Measurements from ENCODE around the gene PPFIBP2. TPM values are rescaled to one million over a fixed set of nuclear protein-coding genes. Genes with fewer than 3 reads are reported as not detected.

PPFIBP2 gene
- total RNA-seq, 4 donors from 2014 or later = 68.2 to 139 (median 76.2) TPM

DNA sequence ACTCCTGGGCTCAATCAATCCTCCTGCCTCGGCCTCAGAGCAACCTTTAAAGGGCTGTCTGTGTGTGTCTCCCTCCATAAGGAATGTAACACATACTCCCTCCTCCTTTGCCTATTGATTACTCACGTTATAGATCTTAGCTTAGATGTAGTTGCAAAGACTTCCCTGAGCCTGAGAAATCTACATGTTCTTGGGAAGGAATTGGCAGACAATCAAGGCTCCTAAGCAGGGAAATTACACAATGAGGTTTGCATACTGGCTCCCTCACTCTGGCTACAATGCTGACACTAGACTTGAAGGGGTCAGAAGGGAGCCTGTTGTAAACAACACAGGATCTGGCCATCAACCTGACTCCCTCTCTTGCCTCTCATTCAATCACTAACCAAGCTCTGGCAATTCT, 33.7 kb upstream of the PPFIBP2 start:
- Histone ChIP-seq H3K27ac (no peak overlapping the region), H3K4me1 (peaks cover 6% of the 10 kb centered on the region), H3K4me3 (no peak overlapping the region), H3K36me3 (no peaks in the 10 kb centered on the region), H3K9me3 (no peaks in the 10 kb centered on the region), H3K27me3 (no peaks in the 10 kb centered on the region)
- no peak for DNase-seq (ENCODE audit: low spot score in 2 of 2)
- 62% methylated on average over 2 of the region's 2 CpGs for WGBS
- TF ChIP-seq POLR2AphosphoS5 (IDR thresholded peaks at IDR 0.05) (no peak), POLR2A (IDR thresholded peaks at IDR 0.05) (no peak), EP300 (IDR thresholded peaks at IDR 0.05) (no peak)
- TF ChIP-seq, protein P1, sequence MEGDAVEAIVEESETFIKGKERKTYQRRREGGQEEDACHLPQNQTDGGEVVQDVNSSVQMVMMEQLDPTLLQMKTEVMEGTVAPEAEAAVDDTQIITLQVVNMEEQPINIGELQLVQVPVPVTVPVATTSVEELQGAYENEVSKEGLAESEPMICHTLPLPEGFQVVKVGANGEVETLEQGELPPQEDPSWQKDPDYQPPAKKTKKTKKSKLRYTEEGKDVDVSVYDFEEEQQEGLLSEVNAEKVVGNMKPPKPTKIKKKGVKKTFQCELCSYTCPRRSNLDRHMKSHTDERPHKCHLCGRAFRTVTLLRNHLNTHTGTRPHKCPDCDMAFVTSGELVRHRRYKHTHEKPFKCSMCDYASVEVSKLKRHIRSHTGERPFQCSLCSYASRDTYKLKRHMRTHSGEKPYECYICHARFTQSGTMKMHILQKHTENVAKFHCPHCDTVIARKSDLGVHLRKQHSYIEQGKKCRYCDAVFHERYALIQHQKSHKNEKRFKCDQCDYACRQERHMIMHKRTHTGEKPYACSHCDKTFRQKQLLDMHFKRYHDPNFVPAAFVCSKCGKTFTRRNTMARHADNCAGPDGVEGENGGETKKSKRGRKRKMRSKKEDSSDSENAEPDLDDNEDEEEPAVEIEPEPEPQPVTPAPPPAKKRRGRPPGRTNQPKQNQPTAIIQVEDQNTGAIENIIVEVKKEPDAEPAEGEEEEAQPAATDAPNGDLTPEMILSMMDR (IDR thresholded peaks at IDR 0.05) = no peak

DNA sequence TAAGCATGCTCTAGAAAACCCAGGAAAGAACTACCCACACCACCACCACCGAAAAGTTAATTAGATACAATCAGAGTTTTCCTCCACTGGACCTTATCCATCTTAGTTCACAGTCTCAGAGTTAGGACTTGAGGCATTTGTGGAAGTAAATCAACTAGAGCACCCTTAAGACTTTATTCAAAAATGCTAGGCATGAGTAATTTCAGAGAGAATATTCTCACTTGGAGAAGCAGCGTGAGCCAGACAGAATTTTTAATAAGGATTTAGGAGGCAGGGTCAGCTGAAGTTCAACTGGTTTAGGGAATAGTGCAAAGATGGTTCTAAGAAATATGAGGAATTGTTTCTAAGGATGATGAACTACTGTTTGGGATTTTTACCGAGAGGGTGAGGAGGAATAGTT, 29.7 kb upstream of the PPFIBP2 start:
- WGBS = 71% methylated on average over 3 of the region's 3 CpGs
- H3K27me3 ChIP-seq = no peaks in the 10 kb centered on the region

DNA sequence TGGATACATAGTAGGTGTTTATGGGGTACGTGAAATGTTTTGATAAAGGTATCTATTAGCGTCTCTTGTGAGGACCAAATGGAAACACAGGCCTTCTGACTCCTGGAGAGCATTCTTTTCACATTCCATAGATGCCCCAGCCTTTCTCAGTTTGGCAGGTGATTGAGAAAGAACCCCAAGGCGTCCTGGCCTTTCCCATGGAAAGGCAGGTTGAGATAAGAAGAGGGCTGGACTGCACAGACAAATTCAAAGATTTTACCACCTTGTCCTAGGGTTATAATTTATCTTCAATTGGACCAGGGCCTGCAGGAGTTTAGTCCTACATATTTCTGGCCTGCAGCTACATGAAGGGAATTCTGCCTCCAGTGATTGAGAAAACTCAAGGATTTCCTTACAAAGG, 29.2 kb upstream of the PPFIBP2 start:
- WGBS = 77% methylated on average over 3 of the region's 3 CpGs
- H3K4me3 ChIP-seq = no peak overlapping the region

More for the DNA sequence above, 29.7 kb upstream of the PPFIBP2 start:
- no peak for DNase-seq (ENCODE audit: low spot score in 2 of 2)
- Histone ChIP-seq H3K9me3 (no peaks in the 10 kb centered on the region), H3K36me3 (no peaks in the 10 kb centered on the region), H3K27ac (no peak overlapping the region), H3K4me1 (peaks cover 6% of the 10 kb centered on the region), H3K4me3 (no peak overlapping the region)
- TF ChIP-seq EP300 (IDR thresholded peaks at IDR 0.05) (no peak), POLR2AphosphoS5 (IDR thresholded peaks at IDR 0.05) (no peak), POLR2A (IDR thresholded peaks at IDR 0.05) (no peak)
- TF ChIP-seq, protein P1 (IDR thresholded peaks at IDR 0.05) = no peak

DNA sequence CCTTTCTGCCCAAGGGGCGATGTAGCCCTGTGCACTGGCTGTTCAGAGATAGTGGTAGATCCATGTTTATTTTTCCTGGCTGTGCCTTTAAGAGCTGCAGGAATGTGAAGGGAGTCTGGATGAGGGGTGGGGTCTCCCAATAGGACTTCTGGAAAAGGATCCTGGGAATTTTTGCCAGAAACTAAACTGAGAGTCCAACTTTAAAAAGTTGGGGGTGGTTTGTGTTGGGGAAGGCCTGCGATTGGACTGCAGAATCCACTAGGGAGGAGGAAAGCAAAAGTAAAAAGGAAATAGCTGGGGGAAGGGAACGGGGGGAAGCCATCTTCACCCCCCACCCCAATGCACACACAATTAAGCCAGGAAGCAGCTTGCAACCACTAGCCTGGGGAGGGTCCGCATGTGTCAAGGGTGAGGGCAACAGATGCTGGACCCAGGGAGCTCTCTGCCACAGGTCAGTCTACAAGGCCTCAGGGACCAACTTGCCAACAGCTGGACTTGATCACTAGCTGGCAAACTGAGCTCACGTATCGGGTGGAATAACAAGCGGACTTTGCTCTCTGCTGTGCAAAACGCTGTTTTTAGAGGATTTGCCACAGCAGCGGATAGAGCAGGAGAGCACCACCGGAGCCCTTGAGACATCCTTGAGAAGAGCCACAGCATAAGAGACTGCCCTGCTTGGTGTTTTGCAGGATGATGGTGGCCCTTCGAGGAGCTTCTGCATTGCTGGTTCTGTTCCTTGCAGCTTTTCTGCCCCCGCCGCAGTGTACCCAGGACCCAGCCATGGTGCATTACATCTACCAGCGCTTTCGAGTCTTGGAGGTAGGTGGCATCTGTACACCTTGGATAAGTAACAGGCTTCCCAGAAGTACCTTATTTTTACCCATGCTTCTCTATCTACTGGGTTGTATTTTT, 28.4 kb upstream of the PPFIBP2 start, which contains the start of gene OLFML1:
Gene OLFML1 (plus strand): TSS at position 321 of the 912 bp plus-strand sequence. CDS start 370 bp downstream, at position 691.
- no peak for DNase-seq (ENCODE audit: low spot score in 2 of 2)
- peak within 1 kb of the TSS; percentile 39 for H3K4me3 ChIP-seq
- no peaks in the 10 kb centered on the region for H3K36me3 ChIP-seq
- H3K4me1 ChIP-seq = peaks cover 5% of the 10 kb centered on the region
- H3K9me3 ChIP-seq = no peaks in the 10 kb centered on the region
- 79% methylated on average over 15 of the region's 15 CpGs for WGBS
- H3K27me3 ChIP-seq = no peaks in the 10 kb centered on the region
- TF ChIP-seq POLR2A (IDR thresholded peaks at IDR 0.05) (no peak), EP300 (IDR thresholded peaks at IDR 0.05) (no peak), POLR2AphosphoS5 (IDR thresholded peaks at IDR 0.05) (no peak)
- TF ChIP-seq, protein P1 (IDR thresholded peaks at IDR 0.05) = no peak
- peak within 1 kb of the TSS; percentile 41 for H3K27ac ChIP-seq

More for the DNA sequence above, 29.2 kb upstream of the PPFIBP2 start:
- peak overlapping the region; percentile 41 for H3K27ac ChIP-seq
- no peaks in the 10 kb centered on the region for H3K36me3 ChIP-seq
- no peaks in the 10 kb centered on the region for H3K27me3 ChIP-seq
- DNase-seq (ENCODE audit: low spot score in 2 of 2) = no peak
- TF ChIP-seq EP300 (IDR thresholded peaks at IDR 0.05) (no peak), POLR2A (IDR thresholded peaks at IDR 0.05) (no peak), POLR2AphosphoS5 (IDR thresholded peaks at IDR 0.05) (no peak)
- TF ChIP-seq, protein P1 (IDR thresholded peaks at IDR 0.05) = no peak
- peaks cover 8% of the 10 kb centered on the region for H3K4me1 ChIP-seq
- no peaks in the 10 kb centered on the region for H3K9me3 ChIP-seq

DNA sequence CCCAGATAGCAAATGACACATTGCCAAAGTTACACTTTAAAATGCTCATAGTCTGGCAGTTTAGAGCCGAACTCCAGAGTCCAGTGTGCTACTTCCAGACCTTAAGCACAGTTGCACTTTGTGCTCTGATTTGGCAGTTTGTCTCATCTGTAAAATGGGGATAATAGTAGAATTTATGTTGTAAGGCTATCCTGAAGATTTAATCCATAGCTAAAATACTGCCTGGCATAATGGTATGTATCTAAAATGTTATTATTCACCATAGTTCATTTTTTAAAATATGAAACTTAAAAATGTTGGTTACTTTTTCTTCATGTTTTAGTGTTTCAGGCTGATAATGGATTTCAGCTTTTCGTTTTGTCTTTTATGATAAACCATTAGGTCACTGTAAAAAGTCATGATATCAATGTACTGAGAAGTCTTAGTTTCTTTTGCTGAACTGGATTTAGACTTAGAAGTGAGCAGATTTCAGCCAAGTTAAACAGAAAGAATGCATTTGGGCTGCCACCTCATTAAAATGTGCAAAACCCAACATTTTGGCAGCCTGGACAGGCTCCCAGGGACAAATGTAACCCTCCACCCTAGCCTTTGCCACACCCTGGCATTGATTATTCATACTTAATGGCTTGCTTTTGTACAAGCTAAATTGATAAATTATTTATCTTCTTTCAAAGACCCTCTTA, 27.6 kb upstream of the PPFIBP2 start:
- 51% methylated on average over 2 of the region's 2 CpGs for WGBS
- peak overlapping the region; percentile 41 for H3K27ac ChIP-seq
- no peaks in the 10 kb centered on the region for H3K27me3 ChIP-seq
- no peaks in the 10 kb centered on the region for H3K9me3 ChIP-seq
- no peak for DNase-seq (ENCODE audit: low spot score in 2 of 2)
- peaks cover 3% of the 10 kb centered on the region for H3K4me1 ChIP-seq
- peak overlapping the region; percentile 39 for H3K4me3 ChIP-seq
- H3K36me3 ChIP-seq = no peaks in the 10 kb centered on the region
- no peak for TF ChIP-seq POLR2AphosphoS5 (IDR thresholded peaks at IDR 0.05)
- TF ChIP-seq EP300 (IDR thresholded peaks at IDR 0.05) = no peak
- TF ChIP-seq, protein P1 (IDR thresholded peaks at IDR 0.05) = no peak
- no peak for TF ChIP-seq POLR2A (IDR thresholded peaks at IDR 0.05)
